CD4-positive, alpha-beta memory T cell (primary cell): ENCODE measurements around the gene CLOCK. TPM values are rescaled to one million over a fixed set of nuclear protein-coding genes. Genes with fewer than 3 reads are reported as not detected.
A peak's percentile ranks its signal among the peaks of the same experiment; 100 is the strongest.

Experiments used
- CTCF ChIA-PET: fragments of 350-600 bp; sonication (Branson Sonifier 250); formaldehyde crosslinking; loops from one replicate; lab custom pipeline; 2021; ENCODE audit warnings: inconsistent platforms; ENCODE audit not compliant: partially characterized antibody; lab: Charles Lee
- POLR2A ChIA-PET: fragments of 350-600 bp; sonication (Branson Sonifier 250); formaldehyde crosslinking; loops from one replicate; lab custom pipeline; 2021; ENCODE audit not compliant: partially characterized antibody; lab: Charles Lee
- DNase-seq, 5 donors: peaks; one replicate each; pipeline versions ENCODE4 v3.0.0 to v3.0.0-alpha.2; 2020 to 2022; ENCODE audit warnings: mixed read lengths in 1 of 5
- H3K27ac ChIP-seq: one replicate; pipeline ENCODE4 v1.7.0; 2013; ENCODE audit warnings: low read depth, low read length
- H3K27me3 ChIP-seq: 2 replicates; pipeline ENCODE4 v1.7.0; 2013; ENCODE audit warnings: mild to moderate bottlenecking, low read length, moderate library complexity; ENCODE audit not compliant: insufficient read depth
- H3K36me3 ChIP-seq: 2 replicates; pipeline ENCODE4 v1.7.0; 2013; ENCODE audit warnings: mild to moderate bottlenecking, low read length, moderate library complexity; ENCODE audit not compliant: insufficient read depth
- H3K4me1 ChIP-seq: 2 replicates; pipeline ENCODE4 v1.7.0; 2013; ENCODE audit warnings: mild to moderate bottlenecking, low read length, moderate library complexity; ENCODE audit not compliant: insufficient read depth
- H3K4me3 ChIP-seq, 2 donors: one replicate each; pipeline ENCODE4 v1.7.0; 2013; ENCODE audit warnings: low read length in 2 of 2, mild to moderate bottlenecking in 1 of 2
- H3K9me3 ChIP-seq, 2 donors: one replicate each; pipeline ENCODE4 v1.7.0; 2013; ENCODE audit warnings: low read length in 2 of 2, control low read depth in 1 of 2; ENCODE audit not compliant: control insufficient read depth in 1 of 2
- H3K27ac Mint-ChIP-seq, 7 donors: one replicate each; pipeline ENCODE4 v1.8.0; 2020 to 2021; ENCODE audit warnings: mixed read lengths in 7 of 7, mild to moderate bottlenecking in 6 of 7, inconsistent platforms in 3 of 7, moderate library complexity in 3 of 7
- H3K27me3 Mint-ChIP-seq, 2 donors: one replicate each; pipeline ENCODE4 v1.8.0; 2020 to 2021; ENCODE audit warnings: mixed read lengths in 2 of 2
- H3K36me3 Mint-ChIP-seq, 2 donors: one replicate each; pipeline ENCODE4 v1.8.0; 2020 to 2021; ENCODE audit warnings: mixed read lengths in 2 of 2, inconsistent platforms in 1 of 2, mild to moderate bottlenecking in 1 of 2
- H3K4me1 Mint-ChIP-seq, 4 donors: one replicate each; pipeline ENCODE4 v1.8.0; 2020 to 2021; ENCODE audit warnings: mixed read lengths in 4 of 4, mild to moderate bottlenecking in 1 of 4
- H3K4me3 Mint-ChIP-seq, 8 donors: one replicate each; pipeline ENCODE4 v1.8.0; 2020 to 2021; ENCODE audit warnings: mixed read lengths in 8 of 8, mild to moderate bottlenecking in 7 of 8, moderate library complexity in 6 of 8, inconsistent platforms in 3 of 8
- H3K9me3 Mint-ChIP-seq, 8 donors: one replicate each; pipeline ENCODE4 v1.8.0; 2020 to 2021; ENCODE audit warnings: mixed read lengths in 8 of 8, mild to moderate bottlenecking in 5 of 8, inconsistent platforms in 3 of 8, moderate library complexity in 1 of 8
- intact Hi-C: fragments of 100-400 bp; cut with micrococcal nuclease; formaldehyde crosslinking; loops from one replicate; pipeline ENCODE4 v1.15.1; 2023
- polyA plus RNA-seq, 2 donors: library from polyadenylated mRNA; unstranded; fragments of 300-500 nt; fragmentation: Illumina TruSeq; gene quantifications; one replicate each; pipeline ENCODE4 v1.2.3, GENCODE V29; 2021
- total RNA-seq, 2 experiments: library from RNA; stranded (reverse); gene quantifications; one replicate each; pipeline ENCODE4 v1.2.3, GENCODE V29; 2021

Gene CLOCK
- total and polyA plus RNA-seq, 4 experiments from 2014 or later, result 2.1 to 15.4 (median 9.8) TPM

DNA sequence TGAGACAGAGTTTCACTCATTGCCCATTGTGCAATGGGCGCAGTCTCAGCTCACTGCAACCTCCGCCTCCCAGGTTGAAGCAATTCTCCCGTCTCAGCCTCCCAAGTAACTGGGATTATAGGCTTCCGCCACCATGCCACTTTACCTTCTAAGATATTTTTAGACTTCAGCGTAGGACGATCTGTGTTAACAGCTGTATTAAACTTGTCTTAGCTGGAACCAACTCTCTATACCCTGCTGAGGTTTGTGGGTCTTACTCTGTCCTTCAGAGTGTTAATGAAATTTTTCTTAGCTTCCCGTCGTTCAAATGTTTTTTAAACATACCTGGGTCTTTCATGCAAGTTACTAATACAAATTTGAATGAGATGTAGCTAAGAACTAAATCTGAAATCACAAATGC, 136.3 kb downstream of the CLOCK start:
- intact Hi-C loops, result no loop called here
- Mint-ChIP-seq H3K4me3 (no peak overlapping the region), H3K9me3 (no peaks in the 10 kb centered on the region), H3K4me1 (peaks cover 33 to 47% (median 39%) of the 10 kb centered on the region in 4 donors), H3K27me3 (no peaks in the 10 kb centered on the region), H3K27ac (peak overlapping the region in 1 of 7 donors; percentile 5), H3K36me3 (peaks cover 18 to 38% of the 10 kb centered on the region in 2 donors)
- Histone ChIP-seq H3K9me3 (no peaks in the 10 kb centered on the region), H3K27ac (no peak overlapping the region), H3K36me3 (no peaks in the 10 kb centered on the region), H3K27me3 (no peaks in the 10 kb centered on the region), H3K4me1 (peaks cover 40% of the 10 kb centered on the region), H3K4me3 (no peak overlapping the region)
- no peak for DNase-seq
- ChIA-PET CTCF (interaction anchor here (0.7 to 1.7 kb wide), 4 partner anchors 31 to 144 kb away, joined by 3 to 7 read pairs (median 3); no protein-coding TSS in a partner anchor), POLR2A (interaction anchor here (1.7 kb wide), 1 partner anchor 136 kb away, joined by 4 read pairs; no protein-coding TSS in a partner anchor)

DNA sequence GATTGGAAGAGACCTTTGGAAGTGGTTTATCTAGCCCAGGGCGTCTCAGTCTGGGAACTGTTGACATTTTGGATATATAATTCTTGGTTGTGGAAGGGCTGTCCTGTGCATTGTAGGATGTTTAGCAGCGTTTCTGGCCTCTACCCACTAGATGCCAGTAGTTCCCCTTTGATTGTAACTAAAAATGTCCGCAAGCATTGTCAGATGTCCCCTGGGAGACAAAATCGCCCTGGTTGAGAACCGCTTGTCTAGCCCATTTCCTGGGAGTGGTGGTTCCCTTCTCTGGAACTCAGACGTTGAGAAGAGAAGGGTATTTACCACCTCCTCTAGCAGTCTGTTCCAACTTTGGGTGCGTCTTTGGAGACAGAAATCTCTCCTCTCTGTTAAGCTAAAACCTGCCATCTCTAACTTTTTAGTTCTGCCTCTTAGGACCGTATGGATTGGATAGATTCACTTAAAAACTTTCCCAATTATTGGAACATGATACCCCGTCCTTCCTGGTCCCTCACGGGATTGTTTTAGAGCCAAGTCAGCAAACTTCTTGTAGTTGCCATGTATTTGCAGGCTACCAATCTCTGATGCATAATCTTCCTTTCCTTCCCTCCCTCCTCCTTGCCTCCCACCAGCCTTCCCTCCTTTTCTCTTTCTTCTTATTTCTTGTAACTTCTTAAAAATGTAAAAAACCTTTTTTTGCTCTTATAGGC, 137.1 kb downstream of the CLOCK start:
- H3K27ac Mint-ChIP-seq, result peak overlapping the region in 4 of 7 donors; percentile 25 to 77 (median 62)

DNA sequence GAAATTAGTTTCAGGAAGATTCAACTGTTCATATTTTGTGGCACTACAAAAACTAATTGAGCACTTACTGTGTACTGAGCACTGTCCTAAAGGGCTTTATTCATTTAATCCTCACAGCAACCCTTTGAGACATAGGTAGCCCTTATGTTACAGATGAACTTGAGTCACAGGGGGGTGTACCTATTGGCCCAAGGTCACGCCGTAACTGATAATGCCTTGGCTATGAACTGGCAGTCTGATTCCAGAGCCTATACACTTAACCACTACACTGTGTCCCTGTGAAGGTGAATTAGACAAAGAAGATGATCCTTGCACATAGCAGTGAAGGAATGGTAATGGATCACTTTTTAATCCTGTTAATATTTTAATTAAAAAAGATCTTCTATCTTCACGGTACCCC, 138.9 kb downstream of the CLOCK start:
- no peaks in the 10 kb centered on the region for H3K27me3 ChIP-seq
- no peak overlapping the region for H3K27ac ChIP-seq
- H3K9me3 Mint-ChIP-seq, result no peaks in the 10 kb centered on the region
- H3K36me3 Mint-ChIP-seq, result peaks cover 27 to 40% of the 10 kb centered on the region in 2 donors
- H3K9me3 ChIP-seq, result no peaks in the 10 kb centered on the region
- H3K4me3 ChIP-seq, result no peak overlapping the region
- POLR2A ChIA-PET, result no interaction called here
- H3K4me1 ChIP-seq, result peaks cover 41% of the 10 kb centered on the region
- peak overlapping the region in 1 of 7 donors; percentile 53 for H3K27ac Mint-ChIP-seq
- no peaks in the 10 kb centered on the region for H3K27me3 Mint-ChIP-seq
- no peak overlapping the region for H3K4me3 Mint-ChIP-seq
- peaks cover 37 to 56% (median 48%) of the 10 kb centered on the region in 4 donors for H3K4me1 Mint-ChIP-seq
- intact Hi-C loops, result no loop called here
- peaks cover 7% of the 10 kb centered on the region for H3K36me3 ChIP-seq
- no peak for DNase-seq
- CTCF ChIA-PET, result no interaction called here

More for the DNA sequence above, 137.1 kb downstream of the CLOCK start:
- DNase-seq, result no peak
- POLR2A ChIA-PET, result interaction anchor here (1.4 kb wide), 1 partner anchor 10 kb away, joined by 3 read pairs; no protein-coding TSS in a partner anchor
- Mint-ChIP-seq H3K36me3 (peaks cover 20 to 38% of the 10 kb centered on the region in 2 donors), H3K4me1 (peaks cover 34 to 50% (median 42%) of the 10 kb centered on the region in 4 donors), H3K9me3 (no peaks in the 10 kb centered on the region), H3K27me3 (no peaks in the 10 kb centered on the region), H3K4me3 (no peak overlapping the region)
- Histone ChIP-seq H3K27me3 (no peaks in the 10 kb centered on the region), H3K27ac (no peak overlapping the region), H3K9me3 (no peaks in the 10 kb centered on the region), H3K4me3 (no peak overlapping the region), H3K4me1 (peaks cover 41% of the 10 kb centered on the region), H3K36me3 (peaks cover 7% of the 10 kb centered on the region)
- CTCF ChIA-PET, result interaction anchor here (0.9 to 1.7 kb wide), 7 partner anchors 9 to 145 kb away, joined by 3 to 7 read pairs (median 3); no protein-coding TSS in a partner anchor
- intact Hi-C loops, result no loop called here

DNA sequence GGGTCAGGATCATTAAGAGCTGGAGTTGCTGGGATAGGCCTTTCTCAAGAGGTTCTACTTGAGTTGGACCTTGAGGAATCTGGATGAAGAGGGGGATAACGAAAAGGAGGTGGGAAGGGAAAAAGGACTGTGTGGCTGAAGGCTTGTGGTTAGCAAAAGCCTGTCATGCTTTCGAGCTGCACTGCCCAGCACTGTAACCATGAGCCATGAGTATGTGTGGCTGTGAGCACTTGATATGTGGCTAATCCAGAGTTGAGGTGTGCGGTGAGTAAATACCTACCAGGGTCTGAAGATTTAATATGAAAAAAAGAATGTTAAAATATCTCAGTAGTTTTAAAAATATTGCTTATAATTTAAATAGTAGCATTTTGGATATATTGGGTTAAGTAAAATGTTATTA, 139.6 kb downstream of the CLOCK start:
- Histone ChIP-seq H3K9me3 (no peaks in the 10 kb centered on the region), H3K4me3 (no peak overlapping the region), H3K4me1 (peaks cover 41% of the 10 kb centered on the region), H3K36me3 (peaks cover 7% of the 10 kb centered on the region), H3K27ac (no peak overlapping the region), H3K27me3 (no peaks in the 10 kb centered on the region)
- H3K27me3 Mint-ChIP-seq, result no peaks in the 10 kb centered on the region
- ChIA-PET POLR2A (interaction anchor here (2.0 kb wide), 1 partner anchor 12 kb away, joined by 5 read pairs; the partner anchor contains the start of gene TMEM165), CTCF (interaction anchor here (1.9 kb wide), 1 partner anchor 61 kb away, joined by 6 read pairs; the partner anchor contains the start of gene SRD5A3)
- H3K9me3 Mint-ChIP-seq, result no peaks in the 10 kb centered on the region
- intact Hi-C loops, result no loop called here
- H3K27ac Mint-ChIP-seq, result peak overlapping the region in 3 of 7 donors; percentile 28 to 87 (median 62)
- H3K4me1 Mint-ChIP-seq, result peaks cover 36 to 56% (median 48%) of the 10 kb centered on the region in 4 donors
- peak overlapping the region in 1 of 8 donors; percentile 54 for H3K4me3 Mint-ChIP-seq
- no peak for DNase-seq
- peaks cover 27 to 40% of the 10 kb centered on the region in 2 donors for H3K36me3 Mint-ChIP-seq

DNA sequence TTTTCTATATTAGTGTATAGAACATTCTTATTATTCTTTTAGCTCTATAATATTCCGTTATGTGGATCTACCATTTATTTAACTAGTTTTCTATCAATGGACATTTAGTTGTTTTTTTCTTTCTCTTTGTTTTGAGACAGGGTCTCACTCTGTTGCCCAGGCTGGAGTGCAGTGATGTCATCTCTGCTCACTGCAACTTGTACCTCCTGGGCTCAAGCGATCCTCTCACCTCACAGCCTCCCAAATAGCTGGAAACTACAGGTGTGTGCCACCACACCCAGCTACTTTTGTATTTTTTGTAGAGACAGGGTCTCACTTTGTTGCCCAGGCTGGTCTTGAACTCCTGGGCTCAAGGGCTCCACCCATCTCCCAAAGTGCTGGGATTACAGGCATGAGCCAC, 140.2 kb downstream of the CLOCK start:
- ChIA-PET POLR2A (interaction anchor here (2.0 kb wide), 1 partner anchor 11 kb away, joined by 5 read pairs; the partner anchor contains the start of gene TMEM165), CTCF (interaction anchor here (1.9 kb wide), 1 partner anchor 61 kb away, joined by 6 read pairs; the partner anchor contains the start of gene SRD5A3)
- Mint-ChIP-seq H3K27me3 (no peaks in the 10 kb centered on the region), H3K27ac (peak overlapping the region in 3 of 7 donors; percentile 52 to 87 (median 62)), H3K36me3 (peaks cover 23 to 35% of the 10 kb centered on the region in 2 donors), H3K4me3 (no peak overlapping the region), H3K4me1 (peaks cover 32 to 56% (median 45%) of the 10 kb centered on the region in 4 donors), H3K9me3 (no peaks in the 10 kb centered on the region)
- H3K4me1 ChIP-seq, result peaks cover 41% of the 10 kb centered on the region
- no peak for DNase-seq
- intact Hi-C loops, result no loop called here
- no peak overlapping the region for H3K27ac ChIP-seq
- no peak overlapping the region for H3K4me3 ChIP-seq
- H3K36me3 ChIP-seq, result peaks cover 7% of the 10 kb centered on the region
- no peaks in the 10 kb centered on the region for H3K27me3 ChIP-seq
- H3K9me3 ChIP-seq, result no peaks in the 10 kb centered on the region

DNA sequence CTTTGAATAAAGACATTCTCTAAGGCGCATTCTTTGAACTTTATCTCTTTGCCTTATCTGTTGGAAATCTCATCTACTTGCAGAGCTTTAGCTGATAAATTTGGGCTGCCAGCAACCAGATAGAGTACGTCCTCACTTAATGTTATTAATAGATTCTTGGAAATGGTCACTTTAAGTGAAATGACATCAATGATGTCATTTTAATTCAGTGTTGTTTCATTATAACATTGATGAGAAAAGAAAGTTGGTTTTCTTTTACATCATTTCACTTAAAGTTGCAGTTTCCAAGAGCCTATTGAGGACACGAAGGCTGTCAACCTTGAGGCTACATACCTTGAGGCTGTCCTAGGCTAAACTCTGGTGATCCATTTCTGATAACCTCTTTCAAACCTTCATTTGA, 141.6 kb downstream of the CLOCK start:
- H3K36me3 Mint-ChIP-seq, result peaks cover 27 to 41% of the 10 kb centered on the region in 2 donors
- intact Hi-C loops, result no loop called here
- no peak for DNase-seq
- peaks cover 38 to 60% (median 48%) of the 10 kb centered on the region in 4 donors for H3K4me1 Mint-ChIP-seq
- H3K9me3 ChIP-seq, result no peaks in the 10 kb centered on the region
- ChIA-PET POLR2A (no interaction called here), CTCF (no interaction called here)
- peaks cover 50% of the 10 kb centered on the region for H3K4me1 ChIP-seq
- no peak overlapping the region for H3K27ac Mint-ChIP-seq
- no peaks in the 10 kb centered on the region for H3K9me3 Mint-ChIP-seq
- no peaks in the 10 kb centered on the region for H3K27me3 Mint-ChIP-seq
- peaks cover 7% of the 10 kb centered on the region for H3K36me3 ChIP-seq
- no peak overlapping the region for H3K27ac ChIP-seq
- H3K4me3 ChIP-seq, result no peak overlapping the region
- no peaks in the 10 kb centered on the region for H3K27me3 ChIP-seq
- H3K4me3 Mint-ChIP-seq, result no peak overlapping the region

DNA sequence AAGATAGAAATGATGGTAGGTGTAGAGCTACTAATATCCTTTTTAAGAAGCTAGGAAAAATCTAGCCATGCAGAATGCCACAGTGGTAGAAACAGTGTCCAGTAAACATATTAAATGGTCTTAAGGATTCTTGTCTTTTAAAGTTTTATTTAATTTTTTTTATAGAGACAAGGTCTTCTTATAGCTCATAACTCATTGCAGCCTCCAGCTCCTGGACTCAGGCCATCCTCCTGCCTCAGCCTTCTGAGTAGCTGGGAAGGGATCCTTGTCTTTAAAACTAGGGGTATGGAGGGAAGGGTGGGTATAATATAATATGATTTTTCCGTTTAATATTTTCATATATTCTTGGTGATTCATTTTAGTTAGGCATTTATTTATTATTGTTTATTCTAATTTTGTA, 147.1 kb downstream of the CLOCK start:
- Mint-ChIP-seq H3K4me3 (peak overlapping the region in 3 of 8 donors; percentile 87 to 91 (median 89)), H3K27me3 (no peaks in the 10 kb centered on the region), H3K9me3 (peaks cover 0 to 2% (median 0%) of the 10 kb centered on the region in 8 donors), H3K4me1 (peaks cover 41 to 57% (median 49%) of the 10 kb centered on the region in 4 donors), H3K36me3 (peaks cover 12 to 35% of the 10 kb centered on the region in 2 donors), H3K27ac (peak overlapping the region in 1 of 7 donors; percentile 75)
- Histone ChIP-seq H3K4me3 (no peak overlapping the region), H3K9me3 (no peaks in the 10 kb centered on the region), H3K36me3 (no peaks in the 10 kb centered on the region), H3K27ac (no peak overlapping the region), H3K4me1 (peaks cover 48% of the 10 kb centered on the region), H3K27me3 (no peaks in the 10 kb centered on the region)
- intact Hi-C loops, result loop anchor here (5.0 kb wide), 5 partner anchors 457 to 1962 kb away; partner anchors contain the start of genes CHIC2, NOA1, POLR2B and REST
- ChIA-PET POLR2A (interaction anchor here (0.8 to 0.9 kb wide), 2 partner anchors 27 to 54 kb away, joined by 3 to 4 read pairs; no protein-coding TSS in a partner anchor), CTCF (interaction anchor here (1.2 to 2.3 kb wide), 2 partner anchors 54 to 146 kb away, joined by 4 to 11 read pairs; partner anchors contain the start of gene SRD5A3)
- no peak for DNase-seq
